ENCODE measurements around the gene TMTC1. TPM values are rescaled to one million over a fixed set of nuclear protein-coding genes. Genes with fewer than 3 reads are reported as not detected.

Gene TMTC1
- not detected in 2 replicates for total RNA-seq

DNA sequence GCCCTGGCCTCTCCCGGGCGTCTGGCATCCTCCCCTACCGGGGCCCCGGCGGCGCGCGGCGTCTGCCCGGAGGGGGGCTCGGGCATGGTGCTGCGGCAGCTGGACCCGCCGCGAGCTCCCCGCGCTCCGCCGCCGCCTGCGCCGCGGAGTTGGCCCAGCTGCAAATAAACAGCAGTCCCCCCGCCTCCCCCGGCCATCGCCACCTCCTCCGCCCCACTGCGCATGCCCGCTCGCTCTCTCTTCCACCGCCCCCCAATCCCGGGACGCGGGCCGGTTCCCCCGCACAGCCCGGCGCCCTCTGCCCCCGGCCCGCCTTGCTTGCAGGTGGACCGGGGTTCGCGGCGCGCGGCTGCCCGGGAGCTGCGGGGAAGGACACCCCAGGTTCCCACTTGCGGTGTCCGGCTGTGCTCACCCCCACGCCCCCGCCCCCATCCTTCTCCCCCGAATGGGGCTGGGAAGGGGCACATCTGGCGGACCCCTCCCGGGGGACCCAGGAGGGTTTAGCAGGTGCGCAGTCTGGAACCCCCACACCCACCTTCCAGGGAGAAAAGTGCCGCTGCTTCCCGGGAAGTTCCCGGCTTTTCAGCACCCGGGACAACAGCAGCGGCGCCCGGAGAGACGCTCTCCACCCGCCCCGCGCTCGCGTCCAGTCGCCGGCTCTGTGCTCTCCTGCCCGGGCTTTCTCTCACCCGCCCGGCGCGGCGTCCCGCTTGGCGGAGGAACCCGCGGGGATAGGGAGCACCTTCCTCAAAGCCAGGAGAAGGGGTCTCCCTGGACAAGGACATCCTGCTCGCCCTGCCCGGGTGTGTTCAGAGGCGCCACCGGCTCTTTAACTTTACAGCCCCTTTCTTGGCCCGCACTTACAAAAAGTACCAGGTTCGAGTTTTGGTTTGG lies at the start of gene TMTC1:
Gene TMTC1, minus strand, starts transcription at position 170 of the 894 bp plus-strand sequence. CDS start 191 bp downstream, outside the sequence.
- Mint-ChIP-seq H3K4me3 (no peak within 1 kb of the TSS), H3K27ac (no peak within 1 kb of the TSS), H3K36me3 (ENCODE audit: low read depth) (no peaks in the 10 kb centered on the region), H3K27me3 (peaks cover 27% of the 10 kb centered on the region), H3K4me1 (peaks cover 3% of the 10 kb centered on the region), H3K9me3 (peaks cover 3% of the 10 kb centered on the region)
- no peak for DNase-seq
- TF ChIP-seq, protein P1, sequence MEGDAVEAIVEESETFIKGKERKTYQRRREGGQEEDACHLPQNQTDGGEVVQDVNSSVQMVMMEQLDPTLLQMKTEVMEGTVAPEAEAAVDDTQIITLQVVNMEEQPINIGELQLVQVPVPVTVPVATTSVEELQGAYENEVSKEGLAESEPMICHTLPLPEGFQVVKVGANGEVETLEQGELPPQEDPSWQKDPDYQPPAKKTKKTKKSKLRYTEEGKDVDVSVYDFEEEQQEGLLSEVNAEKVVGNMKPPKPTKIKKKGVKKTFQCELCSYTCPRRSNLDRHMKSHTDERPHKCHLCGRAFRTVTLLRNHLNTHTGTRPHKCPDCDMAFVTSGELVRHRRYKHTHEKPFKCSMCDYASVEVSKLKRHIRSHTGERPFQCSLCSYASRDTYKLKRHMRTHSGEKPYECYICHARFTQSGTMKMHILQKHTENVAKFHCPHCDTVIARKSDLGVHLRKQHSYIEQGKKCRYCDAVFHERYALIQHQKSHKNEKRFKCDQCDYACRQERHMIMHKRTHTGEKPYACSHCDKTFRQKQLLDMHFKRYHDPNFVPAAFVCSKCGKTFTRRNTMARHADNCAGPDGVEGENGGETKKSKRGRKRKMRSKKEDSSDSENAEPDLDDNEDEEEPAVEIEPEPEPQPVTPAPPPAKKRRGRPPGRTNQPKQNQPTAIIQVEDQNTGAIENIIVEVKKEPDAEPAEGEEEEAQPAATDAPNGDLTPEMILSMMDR (IDR thresholded peaks at IDR 0.05): no peak
- no peak for ATAC-seq (ENCODE audit: low read depth)
- intact Hi-C loops (cut with micrococcal nuclease): no loop called here
- ChIA-PET POLR2A (no interaction called here), CTCF (no interaction called here)

DNA sequence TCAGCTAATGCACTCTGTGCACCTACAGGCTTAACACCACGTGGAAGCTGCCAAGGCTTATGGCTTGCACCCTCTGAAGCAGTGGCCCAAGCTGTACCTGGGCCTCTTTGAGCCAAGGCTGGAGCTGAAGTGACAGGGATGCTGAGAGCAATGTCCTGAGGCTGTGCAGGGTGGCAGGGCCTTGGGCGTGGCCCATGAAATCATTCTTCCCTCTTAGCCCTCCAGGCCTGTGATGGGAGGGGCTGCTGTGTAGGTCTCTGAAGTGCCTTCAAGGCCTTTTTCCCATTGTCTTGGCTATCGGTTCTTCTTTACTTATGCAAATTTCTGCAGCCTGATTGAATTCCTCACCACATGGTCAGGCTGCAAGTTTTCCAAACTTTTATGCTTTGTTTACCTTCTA lies 47.4 kb upstream of the TMTC1 start:
- CTCF ChIA-PET: no interaction called here
- H3K27ac Mint-ChIP-seq: no peak overlapping the region
- H3K9me3 Mint-ChIP-seq: peaks cover 19% of the 10 kb centered on the region
- intact Hi-C loops (cut with micrococcal nuclease): no loop called here
- H3K36me3 Mint-ChIP-seq (ENCODE audit: low read depth): no peaks in the 10 kb centered on the region
- POLR2A ChIA-PET: no interaction called here
- H3K4me1 Mint-ChIP-seq: no peaks in the 10 kb centered on the region
- no peak for ATAC-seq (ENCODE audit: low read depth)
- TF ChIP-seq, protein P1 (IDR thresholded peaks at IDR 0.05): no peak
- H3K27me3 Mint-ChIP-seq: no peaks in the 10 kb centered on the region
- no peak overlapping the region for H3K4me3 Mint-ChIP-seq
- no peak for DNase-seq

DNA sequence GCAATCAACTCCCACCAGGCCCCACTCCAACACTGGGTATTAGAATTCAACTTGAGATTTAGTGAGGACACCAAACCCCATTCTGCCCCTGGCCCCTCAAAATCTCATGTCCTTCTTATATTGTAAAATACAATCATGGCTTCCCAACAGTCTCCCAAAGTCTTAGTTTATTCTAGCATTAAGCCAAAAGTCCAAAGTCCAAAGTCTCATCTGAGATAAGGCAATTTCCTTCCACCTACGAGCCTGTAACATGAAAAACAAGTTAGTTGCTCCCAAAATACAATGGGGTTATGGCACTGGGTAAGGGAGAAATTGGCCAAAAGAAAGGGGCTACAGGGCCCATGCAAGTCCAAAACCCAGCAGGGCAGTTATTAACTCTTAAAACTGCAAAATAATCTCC lies 46.6 kb upstream of the TMTC1 start:
- Mint-ChIP-seq H3K36me3 (ENCODE audit: low read depth) (no peaks in the 10 kb centered on the region), H3K4me1 (no peaks in the 10 kb centered on the region), H3K9me3 (peaks cover 15% of the 10 kb centered on the region), H3K27ac (no peak overlapping the region), H3K27me3 (no peaks in the 10 kb centered on the region), H3K4me3 (no peak overlapping the region)
- CTCF ChIA-PET: no interaction called here
- ATAC-seq (ENCODE audit: low read depth) (no peak), DNase-seq (no peak)
- POLR2A ChIA-PET: no interaction called here
- intact Hi-C loops (cut with micrococcal nuclease): no loop called here
- TF ChIP-seq, protein P1 (IDR thresholded peaks at IDR 0.05): no peak

- CTCF ChIA-PET: no interaction called here
- no peak for ATAC-seq (ENCODE audit: low read depth)
These were observed 35.3 kb upstream of the TMTC1 start for GRCh38 chr12:29818916-29819623.

More at GRCh38 chr12:29818916-29819623, 35.3 kb upstream of the TMTC1 start:
- no peaks in the 10 kb centered on the region for H3K27me3 Mint-ChIP-seq
- intact Hi-C loops (cut with micrococcal nuclease): no loop called here
- TF ChIP-seq, protein P1 (IDR thresholded peaks at IDR 0.05): no peak
- POLR2A ChIA-PET: no interaction called here
- no peaks in the 10 kb centered on the region for H3K4me1 Mint-ChIP-seq
- H3K4me3 Mint-ChIP-seq: no peak overlapping the region
- H3K27ac Mint-ChIP-seq: no peak overlapping the region
- H3K9me3 Mint-ChIP-seq: peaks cover 5% of the 10 kb centered on the region
- H3K36me3 Mint-ChIP-seq (ENCODE audit: low read depth): no peaks in the 10 kb centered on the region
- DNase-seq: no peak
